MCF 10A (cell line): ENCODE measurements around the gene CCR3. TPM values are rescaled to one million over a fixed set of nuclear protein-coding genes. Genes with fewer than 3 reads are reported as not detected.
A peak's percentile ranks its signal among the peaks of the same experiment; 100 is the strongest.

Source experiments
- BruUV-seq: library from RNA; stranded (reverse); fragments of 400-500 nt; replicated peaks from 2 replicates; lab custom pipeline; 2021; lab: Mats Ljungman, UMichigan
- CTCF ChIA-PET: fragments of 300-600 bp; sonication (Branson Sonifier 250); formaldehyde crosslinking; extraction: SDS; loops from one replicate; lab custom pipeline; 2021; ENCODE audit warnings: antibody characterized with exemption, inconsistent platforms; lab: Yijun Ruan, JAX
- POLR2A ChIA-PET: fragments of 300-600, 350-650 bp; sonication (Branson Sonifier 250); formaldehyde crosslinking; extraction: SDS; loops from one replicate; lab custom pipeline; 2020; ENCODE audit warnings: antibody characterized with exemption, inconsistent platforms; lab: Yijun Ruan, JAX
- DNase-seq: peaks from one replicate; pipeline ENCODE4 v3.0.0-alpha.2; 2018; ENCODE audit not compliant: unreplicated experiment
- H3K27ac Mint-ChIP-seq: one replicate; pipeline ENCODE4 v1.8.0; 2022; ENCODE audit warnings: mild to moderate bottlenecking, low read depth, mixed read lengths; ENCODE audit not compliant: unreplicated experiment
- H3K27me3 Mint-ChIP-seq: one replicate; pipeline ENCODE4 v1.8.0; 2022; ENCODE audit warnings: mixed read lengths; ENCODE audit not compliant: insufficient read depth, unreplicated experiment
- H3K36me3 Mint-ChIP-seq: one replicate; pipeline ENCODE4 v1.8.0; 2022; ENCODE audit warnings: mild to moderate bottlenecking, moderate library complexity, mixed read lengths; ENCODE audit not compliant: insufficient read depth, unreplicated experiment
- H3K4me1 Mint-ChIP-seq: one replicate; pipeline ENCODE4 v1.8.0; 2022; ENCODE audit warnings: mixed read lengths; ENCODE audit not compliant: insufficient read depth, unreplicated experiment
- H3K4me3 Mint-ChIP-seq: one replicate; pipeline ENCODE4 v1.8.0; 2022; ENCODE audit warnings: mild to moderate bottlenecking, moderate library complexity, mixed read lengths; ENCODE audit not compliant: unreplicated experiment
- H3K9me3 Mint-ChIP-seq: one replicate; pipeline ENCODE4 v1.8.0; 2022; ENCODE audit warnings: mixed read lengths; ENCODE audit not compliant: unreplicated experiment
- intact Hi-C: fragments of 100-400 bp; cut with micrococcal nuclease; formaldehyde crosslinking; loops from 2 replicates; pipeline ENCODE4 v1.14.1; 2022
- total RNA-seq: library from RNA; stranded (reverse); gene quantifications from 2 replicates; pipeline ENCODE4 v1.2.3, GENCODE V29; 2022
- TF ChIP-seq, protein P1 (sequence below): fragments of 200-600 bp; IDR thresholded peaks from one replicate; pipeline ENCODE4 v1.8.0; 2022; ENCODE audit warnings: antibody characterized with exemption, mild to moderate bottlenecking; ENCODE audit not compliant: unreplicated experiment

Gene CCR3
- total RNA-seq, 1 experiment from 2014 or later: not detected

DNA sequence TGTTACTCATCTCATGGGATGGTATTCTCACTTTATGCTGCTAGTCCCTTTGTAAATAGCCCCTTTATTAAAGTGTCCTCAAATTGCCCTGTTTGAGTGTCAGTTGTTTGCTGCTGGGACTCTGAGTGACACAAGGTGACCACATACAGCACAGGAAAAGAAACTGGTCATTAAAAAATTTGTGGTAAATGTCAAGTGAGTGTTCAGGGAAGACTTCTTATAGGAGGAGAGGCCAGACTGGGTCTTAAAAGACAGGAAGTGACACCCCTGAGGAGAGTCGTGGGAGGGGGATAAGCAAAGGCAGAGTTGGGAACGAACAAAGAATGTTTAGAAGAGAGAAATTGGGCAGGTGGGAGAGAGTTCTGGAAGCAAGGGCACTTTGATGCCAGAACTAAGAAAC is 35.2 kb downstream of the CCR3 start:
- H3K4me1 Mint-ChIP-seq: peaks cover 7% of the 10 kb centered on the region
- TF ChIP-seq, protein P1, sequence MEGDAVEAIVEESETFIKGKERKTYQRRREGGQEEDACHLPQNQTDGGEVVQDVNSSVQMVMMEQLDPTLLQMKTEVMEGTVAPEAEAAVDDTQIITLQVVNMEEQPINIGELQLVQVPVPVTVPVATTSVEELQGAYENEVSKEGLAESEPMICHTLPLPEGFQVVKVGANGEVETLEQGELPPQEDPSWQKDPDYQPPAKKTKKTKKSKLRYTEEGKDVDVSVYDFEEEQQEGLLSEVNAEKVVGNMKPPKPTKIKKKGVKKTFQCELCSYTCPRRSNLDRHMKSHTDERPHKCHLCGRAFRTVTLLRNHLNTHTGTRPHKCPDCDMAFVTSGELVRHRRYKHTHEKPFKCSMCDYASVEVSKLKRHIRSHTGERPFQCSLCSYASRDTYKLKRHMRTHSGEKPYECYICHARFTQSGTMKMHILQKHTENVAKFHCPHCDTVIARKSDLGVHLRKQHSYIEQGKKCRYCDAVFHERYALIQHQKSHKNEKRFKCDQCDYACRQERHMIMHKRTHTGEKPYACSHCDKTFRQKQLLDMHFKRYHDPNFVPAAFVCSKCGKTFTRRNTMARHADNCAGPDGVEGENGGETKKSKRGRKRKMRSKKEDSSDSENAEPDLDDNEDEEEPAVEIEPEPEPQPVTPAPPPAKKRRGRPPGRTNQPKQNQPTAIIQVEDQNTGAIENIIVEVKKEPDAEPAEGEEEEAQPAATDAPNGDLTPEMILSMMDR: no peak
- ChIA-PET CTCF (no interaction called here), POLR2A (no interaction called here)
- no peak overlapping the region for H3K4me3 Mint-ChIP-seq
- no peak for DNase-seq
- no peak overlapping the region for H3K27ac Mint-ChIP-seq
- H3K36me3 Mint-ChIP-seq: peaks cover 4% of the 10 kb centered on the region
- H3K27me3 Mint-ChIP-seq: no peaks in the 10 kb centered on the region
- H3K9me3 Mint-ChIP-seq: no peaks in the 10 kb centered on the region
- no TSS peak for BruUV-seq
- intact Hi-C loops: no loop called here

DNA sequence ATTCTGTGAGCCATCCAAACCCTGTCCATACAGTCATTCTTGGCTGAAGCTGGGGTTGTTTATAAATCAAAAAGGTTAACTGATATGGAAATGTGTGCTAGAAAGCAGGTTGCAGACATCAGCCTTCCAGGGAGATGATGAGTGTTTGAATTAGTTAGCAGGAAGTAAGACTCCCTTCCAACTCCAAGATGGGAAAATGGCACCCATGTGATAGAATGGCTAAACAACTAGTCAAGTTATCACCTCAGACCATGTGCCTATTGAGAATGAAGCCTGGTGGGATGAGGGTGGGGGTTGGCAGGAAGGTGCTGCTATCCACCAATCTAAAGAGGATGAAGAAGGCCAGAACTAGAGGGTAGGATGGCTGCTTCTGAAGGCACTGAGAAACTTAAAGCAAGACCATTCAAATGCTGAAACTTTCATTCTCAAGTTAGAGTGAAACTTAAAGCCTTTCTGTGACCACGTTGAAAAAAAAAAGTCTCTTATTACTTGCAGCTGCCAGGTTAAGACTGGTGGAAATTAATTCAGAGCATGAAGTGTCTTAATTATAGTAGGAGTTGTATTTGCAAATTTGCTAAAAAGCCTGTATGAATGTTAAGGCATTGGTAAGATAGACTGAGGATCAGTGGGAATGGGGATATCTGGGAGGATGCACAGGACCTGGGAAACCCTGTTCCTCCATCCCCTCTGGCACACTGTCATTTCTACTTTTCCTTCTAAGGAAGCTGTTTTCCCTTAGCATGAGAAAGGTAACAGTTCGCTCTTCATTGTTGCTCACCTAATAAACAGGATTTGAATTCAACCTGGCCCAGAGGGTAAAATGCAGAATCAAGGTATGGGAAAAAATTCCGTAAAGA is 36.8 kb downstream of the CCR3 start:
- DNase-seq: no peak
- H3K36me3 Mint-ChIP-seq: peaks cover 4% of the 10 kb centered on the region
- BruUV-seq: no TSS peak
- H3K27me3 Mint-ChIP-seq: no peaks in the 10 kb centered on the region
- TF ChIP-seq, protein P1: no peak
- H3K4me1 Mint-ChIP-seq: peaks cover 7% of the 10 kb centered on the region
- H3K4me3 Mint-ChIP-seq: no peak overlapping the region
- intact Hi-C loops: no loop called here
- ChIA-PET POLR2A (interaction anchor here (1.1 kb wide), 1 partner anchor 46 kb away, joined by 4 read pairs; no protein-coding TSS in a partner anchor), CTCF (interaction anchor here (0.6 kb wide), 2 partner anchors 96 to 98 kb away, joined by 3 to 7 read pairs; no protein-coding TSS in a partner anchor)
- no peak overlapping the region for H3K27ac Mint-ChIP-seq
- no peaks in the 10 kb centered on the region for H3K9me3 Mint-ChIP-seq

DNA sequence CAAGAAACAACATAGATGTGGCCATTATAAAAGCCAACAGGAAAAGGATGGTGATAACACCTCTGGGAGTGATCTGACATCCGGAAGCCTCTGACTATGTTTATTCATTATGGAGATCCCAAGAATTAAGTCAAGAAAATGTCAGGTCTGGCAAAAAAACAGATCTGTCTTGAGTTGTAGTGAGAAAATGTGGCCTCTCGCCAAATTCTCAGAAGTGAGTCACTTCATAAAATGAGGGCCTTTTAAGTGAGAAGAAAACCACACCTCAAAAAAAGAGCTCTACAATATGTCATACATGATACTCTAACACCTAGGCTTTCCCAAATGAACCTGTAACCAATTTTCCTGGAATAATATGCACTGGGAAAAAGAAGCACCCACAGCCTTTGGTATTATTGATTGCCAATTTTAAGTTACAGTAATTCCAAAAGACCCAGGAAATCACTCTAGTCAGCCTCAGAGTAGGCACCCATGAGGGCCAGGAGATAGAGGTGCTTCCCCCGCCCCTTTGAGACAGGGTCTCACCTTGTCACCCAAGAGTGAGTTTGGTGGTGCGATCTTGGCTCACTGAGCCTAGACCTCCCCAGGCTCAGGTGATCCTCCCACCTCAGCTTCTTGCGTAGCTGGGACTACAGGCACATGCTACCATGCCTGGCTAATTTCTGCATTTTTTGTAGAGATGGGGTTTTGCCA is 38.0 kb downstream of the CCR3 start:
- CTCF ChIA-PET: interaction anchor here (0.8 kb wide), 1 partner anchor 290 kb away, joined by 3 read pairs; no protein-coding TSS in a partner anchor
- no peak overlapping the region for H3K4me3 Mint-ChIP-seq
- POLR2A ChIA-PET: interaction anchor here (0.5 to 1.1 kb wide), 7 partner anchors 8 to 211 kb away, joined by 3 to 4 read pairs (median 3); no protein-coding TSS in a partner anchor
- no peaks in the 10 kb centered on the region for H3K27me3 Mint-ChIP-seq
- DNase-seq: peak; percentile 85
- H3K9me3 Mint-ChIP-seq: no peaks in the 10 kb centered on the region
- TF ChIP-seq, protein P1: no peak
- no peak overlapping the region for H3K27ac Mint-ChIP-seq
- BruUV-seq: no TSS peak
- intact Hi-C loops: no loop called here
- H3K4me1 Mint-ChIP-seq: peaks cover 7% of the 10 kb centered on the region
- H3K36me3 Mint-ChIP-seq: peaks cover 4% of the 10 kb centered on the region

DNA sequence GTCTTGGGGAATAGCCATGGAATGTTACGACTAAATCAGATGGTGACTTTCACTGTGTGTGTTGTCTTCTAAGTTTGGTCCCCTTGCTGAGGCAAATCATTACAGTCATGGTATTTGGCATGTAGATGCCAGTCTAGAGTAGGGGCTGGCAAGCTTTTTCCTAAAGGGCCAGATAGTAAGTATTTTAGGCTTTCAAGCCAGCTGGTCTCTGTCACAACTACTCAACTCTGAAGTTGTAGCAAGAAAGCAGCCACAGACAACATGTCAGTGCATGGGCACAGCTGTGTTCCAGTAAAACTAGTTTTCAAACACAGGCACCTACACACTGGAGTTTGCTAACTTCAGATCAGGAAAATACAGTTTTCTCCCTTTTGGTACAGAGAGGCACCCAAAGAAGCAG is 39.3 kb downstream of the CCR3 start:
- H3K27ac Mint-ChIP-seq: no peak overlapping the region
- TF ChIP-seq, protein P1: no peak
- H3K27me3 Mint-ChIP-seq: no peaks in the 10 kb centered on the region
- intact Hi-C loops: no loop called here
- CTCF ChIA-PET: no interaction called here
- H3K4me1 Mint-ChIP-seq: peaks cover 7% of the 10 kb centered on the region
- H3K4me3 Mint-ChIP-seq: no peak overlapping the region
- H3K9me3 Mint-ChIP-seq: no peaks in the 10 kb centered on the region
- peaks cover 4% of the 10 kb centered on the region for H3K36me3 Mint-ChIP-seq
- no peak for DNase-seq
- no TSS peak for BruUV-seq
- POLR2A ChIA-PET: no interaction called here
